HepG2 (cell line): ENCODE data around the gene ASPRV1. TPM values are rescaled to one million over a fixed set of nuclear protein-coding genes. Genes with fewer than 3 reads are reported as not detected.

ENCODE experiments used
- ATM ChIP-seq: fragments of 450-650 bp; IDR thresholded peaks from 2 replicates; pipeline ENCODE4 v1.7.1; 2017; ENCODE audit warnings: mild to moderate bottlenecking, borderline replicate concordance
- ESRRA ChIP-seq: sonication (generic); formaldehyde crosslinking; IDR thresholded peaks from 2 replicates; pipeline ENCODE4 v1.5.1; 2020; ENCODE audit warnings: mild to moderate bottlenecking, low read depth, missing genetic modification reagents
- JUNB ChIP-seq: sonication (generic); formaldehyde crosslinking; IDR thresholded peaks from 2 replicates; pipeline ENCODE4 v1.8.0; 2022; ENCODE audit warnings: missing genetic modification reagents, mild to moderate bottlenecking, borderline replicate concordance
- KLF6 ChIP-seq: IDR thresholded peaks from 2 replicates; pipeline ENCODE4 v1.8.0; 2016; ENCODE audit warnings: missing biosample characterization, missing genetic modification reagents
- MED1 ChIP-seq: sonication (generic); formaldehyde crosslinking; IDR thresholded peaks from 2 replicates; pipeline ENCODE4 v1.4.0; 2020; ENCODE audit warnings: missing genetic modification reagents
- NR3C1 ChIP-seq: sonication (generic); formaldehyde crosslinking; IDR thresholded peaks from 2 replicates; pipeline ENCODE4 v1.4.0; 2020; ENCODE audit warnings: missing genetic modification reagents
- POGZ ChIP-seq: sonication (generic); formaldehyde crosslinking; IDR thresholded peaks from 2 replicates; pipeline ENCODE4 v1.4.0; 2020; ENCODE audit warnings: mild to moderate bottlenecking, missing genetic modification reagents
- RBFOX2 ChIP-seq: fragments of 200-400 bp; formaldehyde crosslinking; IDR thresholded peaks from 2 replicates; pipeline ENCODE4 v1.6.1; 2017; ENCODE audit warnings: low read depth, mild to moderate bottlenecking, low read length
- SNAI1 ChIP-seq: sonication (generic); formaldehyde crosslinking; IDR thresholded peaks from 2 replicates; pipeline ENCODE4 v1.5.0; 2020; ENCODE audit warnings: mild to moderate bottlenecking, missing genetic modification reagents, borderline replicate concordance
- SP1 ChIP-seq, 2 experiments: fragments of 450-650 bp in 1 of 2; sonication (generic) in 1 of 2; formaldehyde crosslinking in 1 of 2; IDR thresholded peaks; 2 replicates each; pipeline versions ENCODE4 v1.4.0 to v1.6.1; 2016 to 2020; ENCODE audit warnings: missing genetic modification reagents in 1 of 2
- ZNF333 ChIP-seq: sonication (generic); formaldehyde crosslinking; IDR thresholded peaks from 2 replicates; pipeline ENCODE4 v1.4.0; 2020; ENCODE audit warnings: mild to moderate bottlenecking, missing genetic modification reagents, borderline replicate concordance
- ZNF430 ChIP-seq: sonication (generic); formaldehyde crosslinking; IDR thresholded peaks from 2 replicates; pipeline ENCODE4 v1.9.0; 2021; ENCODE audit warnings: mild to moderate bottlenecking, missing genetic modification reagents
- ZNF546 ChIP-seq: sonication (generic); formaldehyde crosslinking; conservative IDR thresholded peaks from 2 replicates; pipeline ENCODE4 v1.8.1; 2023; ENCODE audit warnings: mild to moderate bottlenecking, missing genetic modification reagents
- ZNF607 ChIP-seq: sonication (generic); formaldehyde crosslinking; IDR thresholded peaks from 2 replicates; pipeline ENCODE4 v1.5.1; 2020; ENCODE audit warnings: missing genetic modification reagents, mild to moderate bottlenecking, borderline replicate concordance
- ZNF674 ChIP-seq: sonication (generic); formaldehyde crosslinking; IDR thresholded peaks from 2 replicates; pipeline ENCODE4 v1.5.0; 2020; ENCODE audit warnings: low read depth, mild to moderate bottlenecking, missing genetic modification reagents
- ZSCAN31 ChIP-seq: sonication (generic); formaldehyde crosslinking; IDR thresholded peaks from 2 replicates; pipeline ENCODE4 v1.5.0; 2020; ENCODE audit warnings: low read depth, mild to moderate bottlenecking, missing genetic modification reagents
- ZZZ3 ChIP-seq: sonication (generic); formaldehyde crosslinking; IDR thresholded peaks from 2 replicates; pipeline ENCODE4 v1.4.0; 2020; ENCODE audit warnings: missing genetic modification reagents, mild to moderate bottlenecking, borderline replicate concordance
- polyA plus RNA-seq, 8 experiments: library from polyadenylated mRNA; depleted of rRNA in 3 of 8; stranded (reverse) in 7 of 8; unstranded in 1 of 8; fragments of >200 nt; fragmentation: Illumina TruSeq in 4 of 8; extraction: Trizol in 4 of 8; gene quantifications; 2 replicates each; pipeline versions ENCODE4 v1.2.1 to v1.2.3, GENCODE V29; 2011 to 2016; ENCODE audit warnings: low read depth in 4 of 8, missing spikeins in 1 of 8, mixed read lengths in 1 of 8; ENCODE audit not compliant: insufficient read depth in 1 of 8
- total RNA-seq, 5 experiments: library from RNA; depleted of rRNA; stranded (reverse); fragments of >200 nt; fragmentation: Illumina TruSeq; extraction: Trizol; gene quantifications; 2 replicates each; pipeline ENCODE4 v1.2.3, GENCODE V29; 2016; ENCODE audit warnings: low read depth in 1 of 5
- TF ChIP-seq, protein P1 (sequence below): sonication (generic); formaldehyde crosslinking; IDR thresholded peaks from 2 replicates; pipeline ENCODE4 v1.5.0; 2020; ENCODE audit warnings: missing genetic modification reagents
- TF ChIP-seq, protein P2 (sequence below): sonication (generic); formaldehyde crosslinking; IDR thresholded peaks from 2 replicates; pipeline ENCODE4 v1.8.1; 2023; ENCODE audit warnings: mild to moderate bottlenecking, moderate library complexity, missing genetic modification reagents
- TF ChIP-seq, protein P3 (sequence below): sonication (generic); formaldehyde crosslinking; IDR thresholded peaks from 2 replicates; pipeline ENCODE4 v1.4.0; 2020; ENCODE audit warnings: missing genetic modification reagents
- TF ChIP-seq, protein P4 (sequence below): sonication (generic); formaldehyde crosslinking; conservative IDR thresholded peaks from 2 replicates; pipeline ENCODE4 v1.4.0; 2020; ENCODE audit warnings: missing genetic modification reagents

ASPRV1 gene
- total and polyA plus RNA-seq, 2 of the 13 experiments (the other 11 are each of a cell fraction or from before 2014, with no cell fraction given), result 0.40 to 0.48 TPM

DNA sequence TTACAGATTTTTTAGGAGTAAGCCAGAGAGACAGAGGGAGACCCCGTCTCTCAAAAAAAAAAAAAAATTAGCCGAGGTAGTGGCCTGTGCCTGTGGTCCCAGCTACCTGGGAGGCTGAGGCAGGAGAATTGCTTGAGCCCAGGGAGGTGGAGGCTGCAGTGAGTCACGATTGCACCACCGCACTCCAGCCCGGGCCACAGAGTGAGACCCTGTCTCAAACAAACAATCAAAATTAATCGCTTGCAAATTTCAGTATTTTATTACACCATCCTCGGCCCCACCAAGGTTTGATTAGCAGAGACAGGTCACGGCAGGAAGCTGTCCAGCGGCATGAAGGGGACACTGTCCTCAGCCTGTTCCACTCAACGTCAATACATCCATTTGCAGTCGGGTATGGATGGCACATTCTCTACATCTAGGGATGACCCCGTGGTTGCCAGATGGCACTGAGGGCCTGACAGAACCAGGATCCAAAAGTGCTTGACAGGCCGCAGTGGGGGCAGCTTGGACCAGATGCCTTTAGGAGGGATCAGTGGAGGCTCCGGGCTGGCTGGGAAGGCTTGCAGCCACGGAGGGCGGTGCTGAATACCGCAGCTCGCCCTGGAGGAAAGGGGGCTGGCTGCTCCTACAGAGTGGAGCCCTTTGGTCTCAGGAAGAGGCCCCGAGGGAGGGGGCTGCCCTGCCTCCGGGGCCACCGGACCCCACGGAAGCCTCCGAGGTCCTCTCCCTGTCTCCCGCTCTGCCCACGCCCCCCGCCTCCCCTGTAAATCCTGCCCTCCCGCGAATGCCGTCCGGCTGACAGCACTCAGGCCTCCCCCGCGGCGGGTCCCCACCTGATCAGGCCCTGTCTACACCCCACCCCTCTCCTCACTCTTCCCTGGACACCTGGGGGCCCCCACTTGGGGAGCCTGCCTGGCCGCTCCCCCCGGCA lies 13.1 kb downstream of the ASPRV1 start (continued):
- TF ChIP-seq, protein P1, sequence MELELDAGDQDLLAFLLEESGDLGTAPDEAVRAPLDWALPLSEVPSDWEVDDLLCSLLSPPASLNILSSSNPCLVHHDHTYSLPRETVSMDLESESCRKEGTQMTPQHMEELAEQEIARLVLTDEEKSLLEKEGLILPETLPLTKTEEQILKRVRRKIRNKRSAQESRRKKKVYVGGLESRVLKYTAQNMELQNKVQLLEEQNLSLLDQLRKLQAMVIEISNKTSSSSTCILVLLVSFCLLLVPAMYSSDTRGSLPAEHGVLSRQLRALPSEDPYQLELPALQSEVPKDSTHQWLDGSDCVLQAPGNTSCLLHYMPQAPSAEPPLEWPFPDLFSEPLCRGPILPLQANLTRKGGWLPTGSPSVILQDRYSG (CRISPR knock-in tag), result no peak
- no peak for TF ChIP-seq ZNF333 (CRISPR knock-in tag)
- TF ChIP-seq, protein P2, sequence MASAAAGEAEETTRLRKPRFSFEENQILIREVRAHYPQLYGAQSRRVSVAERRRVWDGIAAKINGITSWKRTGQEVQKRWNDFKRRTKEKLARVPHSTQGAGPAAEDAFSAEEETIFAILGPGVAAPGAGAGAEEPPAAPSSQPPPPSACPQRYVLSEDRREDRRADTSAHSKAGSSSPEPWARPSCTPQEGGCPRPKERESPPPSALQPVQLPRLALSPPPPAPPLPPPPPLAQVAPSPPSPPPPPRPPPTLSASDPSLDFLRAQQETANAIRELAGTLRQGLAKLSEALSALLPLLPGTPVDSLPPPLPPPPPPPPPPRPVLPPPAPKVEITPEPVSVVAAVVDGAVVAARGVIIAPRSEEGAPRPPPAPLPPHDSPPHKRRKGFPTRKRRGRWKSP, result no peak
- TF ChIP-seq ESRRA (CRISPR knock-in tag), result 0 out of 2 replicates have a peak, but pooled peaks have one; percentile 20
- TF ChIP-seq POGZ (CRISPR knock-in tag), result peak; percentile 23; the same call in 1 of the 2 replicates
- TF ChIP-seq, protein P3, sequence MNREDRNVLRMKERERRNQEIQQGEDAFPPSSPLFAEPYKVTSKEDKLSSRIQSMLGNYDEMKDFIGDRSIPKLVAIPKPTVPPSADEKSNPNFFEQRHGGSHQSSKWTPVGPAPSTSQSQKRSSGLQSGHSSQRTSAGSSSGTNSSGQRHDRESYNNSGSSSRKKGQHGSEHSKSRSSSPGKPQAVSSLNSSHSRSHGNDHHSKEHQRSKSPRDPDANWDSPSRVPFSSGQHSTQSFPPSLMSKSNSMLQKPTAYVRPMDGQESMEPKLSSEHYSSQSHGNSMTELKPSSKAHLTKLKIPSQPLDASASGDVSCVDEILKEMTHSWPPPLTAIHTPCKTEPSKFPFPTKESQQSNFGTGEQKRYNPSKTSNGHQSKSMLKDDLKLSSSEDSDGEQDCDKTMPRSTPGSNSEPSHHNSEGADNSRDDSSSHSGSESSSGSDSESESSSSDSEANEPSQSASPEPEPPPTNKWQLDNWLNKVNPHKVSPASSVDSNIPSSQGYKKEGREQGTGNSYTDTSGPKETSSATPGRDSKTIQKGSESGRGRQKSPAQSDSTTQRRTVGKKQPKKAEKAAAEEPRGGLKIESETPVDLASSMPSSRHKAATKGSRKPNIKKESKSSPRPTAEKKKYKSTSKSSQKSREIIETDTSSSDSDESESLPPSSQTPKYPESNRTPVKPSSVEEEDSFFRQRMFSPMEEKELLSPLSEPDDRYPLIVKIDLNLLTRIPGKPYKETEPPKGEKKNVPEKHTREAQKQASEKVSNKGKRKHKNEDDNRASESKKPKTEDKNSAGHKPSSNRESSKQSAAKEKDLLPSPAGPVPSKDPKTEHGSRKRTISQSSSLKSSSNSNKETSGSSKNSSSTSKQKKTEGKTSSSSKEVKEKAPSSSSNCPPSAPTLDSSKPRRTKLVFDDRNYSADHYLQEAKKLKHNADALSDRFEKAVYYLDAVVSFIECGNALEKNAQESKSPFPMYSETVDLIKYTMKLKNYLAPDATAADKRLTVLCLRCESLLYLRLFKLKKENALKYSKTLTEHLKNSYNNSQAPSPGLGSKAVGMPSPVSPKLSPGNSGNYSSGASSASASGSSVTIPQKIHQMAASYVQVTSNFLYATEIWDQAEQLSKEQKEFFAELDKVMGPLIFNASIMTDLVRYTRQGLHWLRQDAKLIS (CRISPR knock-in tag), result no peak
- TF ChIP-seq ZZZ3 (CRISPR knock-in tag), result no peak
- TF ChIP-seq SP1 (IDR thresholded peaks at IDR 0.05), result no peak
- TF ChIP-seq SP1 (CRISPR knock-in tag; IDR thresholded peaks at IDR 0.05), result no peak
- TF ChIP-seq ZSCAN31, result no peak
- peak; percentile 56 for TF ChIP-seq RBFOX2
- 0 out of 2 replicates have a peak, but pooled peaks have one; percentile 16 for TF ChIP-seq ZNF430 (CRISPR knock-in tag)
- TF ChIP-seq, protein P4, sequence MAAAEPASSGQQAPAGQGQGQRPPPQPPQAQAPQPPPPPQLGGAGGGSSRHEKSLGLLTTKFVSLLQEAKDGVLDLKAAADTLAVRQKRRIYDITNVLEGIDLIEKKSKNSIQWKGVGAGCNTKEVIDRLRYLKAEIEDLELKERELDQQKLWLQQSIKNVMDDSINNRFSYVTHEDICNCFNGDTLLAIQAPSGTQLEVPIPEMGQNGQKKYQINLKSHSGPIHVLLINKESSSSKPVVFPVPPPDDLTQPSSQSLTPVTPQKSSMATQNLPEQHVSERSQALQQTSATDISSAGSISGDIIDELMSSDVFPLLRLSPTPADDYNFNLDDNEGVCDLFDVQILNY (CRISPR knock-in tag), result no peak
- TF ChIP-seq JUNB (CRISPR knock-in tag), result no peak
- TF ChIP-seq MED1 (CRISPR knock-in tag), result no peak
- 0 out of 2 replicates have a peak, but pooled peaks have one; percentile 52 for TF ChIP-seq SNAI1 (CRISPR knock-in tag)
- no peak for TF ChIP-seq NR3C1
- TF ChIP-seq ZNF546 (CRISPR knock-in tag), result 0 out of 2 replicates have a peak, but pooled peaks have one; percentile 49
- TF ChIP-seq ZNF674, result no peak
- TF ChIP-seq ATM, result no peak
- TF ChIP-seq KLF6 (CRISPR knock-in tag), result no peak
- TF ChIP-seq ZNF607 (CRISPR knock-in tag), result no peak
